K562 (cell line): ENCODE results near the gene PRKAR1B.

ENCODE experiments used
- ATF2 ChIP-seq: sonication (generic); formaldehyde crosslinking; IDR thresholded peaks from 2 replicates; pipeline ENCODE4 v1.8.1; 2022; ENCODE audit warnings: missing genetic modification reagents
- CHD1 ChIP-seq: fragments of 200-600 bp; sonication (generic); IDR thresholded peaks from one replicate; pipeline ENCODE4 v1.6.1; 2012; ENCODE audit warnings: mild to moderate bottlenecking, moderate library complexity, low read length, inconsistent platforms
- DPF2 ChIP-seq: fragments of 450-650 bp; IDR thresholded peaks from 2 replicates; pipeline ENCODE4 v1.6.1; 2016
- POLR2A ChIP-seq: fragments of 450-650 bp; conservative IDR thresholded peaks from 2 replicates; pipeline ENCODE4 v1.6.1; 2016
- POLR2AphosphoS5 ChIP-seq: IDR thresholded peaks from 2 replicates; pipeline ENCODE4 v1.6.1; 2011; ENCODE audit warnings: mild to moderate bottlenecking, low read depth, low read length, moderate library complexity; ENCODE audit not compliant: control insufficient read depth, insufficient read depth
- RAD51 ChIP-seq: fragments of 450-650 bp; IDR thresholded peaks from 2 replicates; pipeline ENCODE4 v1.7.1; 2016; ENCODE audit warnings: low read depth, mild to moderate bottlenecking, borderline replicate concordance
- RFX5 ChIP-seq: IDR thresholded peaks from 2 replicates; pipeline ENCODE4 v1.6.1; 2011; ENCODE audit warnings: low read depth, mild to moderate bottlenecking, improper control_type of control experiment, low read length
- TF ChIP-seq, protein P1 (sequence below): sonication (generic); formaldehyde crosslinking; IDR thresholded peaks from 2 replicates; pipeline ENCODE4 v1.8.1; 2023; ENCODE audit warnings: mild to moderate bottlenecking, missing genetic modification reagents

DNA sequence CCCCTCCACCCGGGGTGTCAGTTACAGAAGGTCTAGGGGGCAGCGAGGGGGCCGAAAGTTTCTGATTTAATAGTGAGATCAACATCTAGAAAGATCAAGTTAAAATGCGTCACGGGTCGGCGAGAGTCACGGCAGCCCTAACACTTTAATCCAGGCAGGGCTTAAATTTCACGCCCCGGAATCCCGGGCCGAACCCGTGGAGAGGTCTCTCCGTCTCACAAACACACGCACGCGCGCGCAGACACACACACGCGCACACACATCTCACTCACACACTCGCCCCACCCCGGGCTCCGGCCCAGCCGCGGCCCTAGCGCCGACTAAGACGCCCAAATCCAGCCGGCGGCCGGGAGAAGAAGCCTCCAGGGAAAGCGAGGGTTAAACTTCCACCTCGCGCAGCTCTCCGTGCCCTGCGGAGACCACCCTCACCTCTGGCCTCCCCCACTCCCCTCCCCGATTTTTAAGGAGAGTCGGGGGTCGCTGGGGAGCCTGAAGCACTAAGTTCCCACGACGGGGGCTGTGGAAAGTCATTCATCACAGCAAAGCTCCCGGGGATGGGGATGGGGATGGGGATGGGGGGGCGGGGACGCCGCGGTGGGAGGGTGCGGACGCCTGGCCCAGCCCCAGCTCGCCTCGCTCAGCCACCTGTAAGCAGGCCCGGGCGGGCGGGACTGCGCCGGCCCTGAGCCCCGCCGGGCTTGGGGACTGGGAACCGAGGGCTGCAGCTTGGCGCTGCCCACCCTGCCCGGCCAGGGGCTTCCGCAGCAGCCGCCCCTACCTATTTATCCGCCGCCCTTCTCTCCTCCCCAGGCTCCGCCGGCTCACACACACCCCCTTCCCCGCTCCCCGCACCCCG is 209.1 kb downstream of the PRKAR1B start:
- peak; percentile 39 for TF ChIP-seq CHD1
- TF ChIP-seq DPF2, result no peak
- no peak for TF ChIP-seq RFX5
- TF ChIP-seq RAD51, result no peak
- TF ChIP-seq ATF2, result no peak
- TF ChIP-seq, protein P1, sequence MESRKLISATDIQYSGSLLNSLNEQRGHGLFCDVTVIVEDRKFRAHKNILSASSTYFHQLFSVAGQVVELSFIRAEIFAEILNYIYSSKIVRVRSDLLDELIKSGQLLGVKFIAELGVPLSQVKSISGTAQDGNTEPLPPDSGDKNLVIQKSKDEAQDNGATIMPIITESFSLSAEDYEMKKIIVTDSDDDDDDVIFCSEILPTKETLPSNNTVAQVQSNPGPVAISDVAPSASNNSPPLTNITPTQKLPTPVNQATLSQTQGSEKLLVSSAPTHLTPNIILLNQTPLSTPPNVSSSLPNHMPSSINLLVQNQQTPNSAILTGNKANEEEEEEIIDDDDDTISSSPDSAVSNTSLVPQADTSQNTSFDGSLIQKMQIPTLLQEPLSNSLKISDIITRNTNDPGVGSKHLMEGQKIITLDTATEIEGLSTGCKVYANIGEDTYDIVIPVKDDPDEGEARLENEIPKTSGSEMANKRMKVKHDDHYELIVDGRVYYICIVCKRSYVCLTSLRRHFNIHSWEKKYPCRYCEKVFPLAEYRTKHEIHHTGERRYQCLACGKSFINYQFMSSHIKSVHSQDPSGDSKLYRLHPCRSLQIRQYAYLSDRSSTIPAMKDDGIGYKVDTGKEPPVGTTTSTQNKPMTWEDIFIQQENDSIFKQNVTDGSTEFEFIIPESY (CRISPR knock-in tag), result no peak
- no peak for TF ChIP-seq POLR2AphosphoS5
- TF ChIP-seq POLR2A, result no peak
